Stimulated activated naive CD8-positive, alpha-beta T cell treated with anti-CD3 and anti-CD28 coated beads, Interleukin-15, Interleukin-2, amounts not matched to agents 100 ng/mL and 50 ng/mL, for 24 hours (primary cell): ENCODE measurements around the gene ACACA.

Source experiments
- H3K27ac Mint-ChIP-seq: one replicate; pipeline ENCODE4 v1.8.0; 2021; ENCODE audit warnings: mild to moderate bottlenecking, mixed read lengths
- H3K27me3 Mint-ChIP-seq: one replicate; pipeline ENCODE4 v1.8.0; 2021; ENCODE audit warnings: mixed read lengths
- H3K36me3 Mint-ChIP-seq: one replicate; pipeline ENCODE4 v1.8.0; 2021; ENCODE audit warnings: low read depth, mixed read lengths
- H3K4me1 Mint-ChIP-seq: one replicate; pipeline ENCODE4 v1.8.0; 2021; ENCODE audit warnings: low read depth, mixed read lengths
- H3K4me3 Mint-ChIP-seq: one replicate; pipeline ENCODE4 v1.8.0; 2021; ENCODE audit warnings: mild to moderate bottlenecking, mixed read lengths
- H3K9me3 Mint-ChIP-seq: one replicate; pipeline ENCODE4 v1.8.0; 2021; ENCODE audit warnings: mixed read lengths

ACACA gene

DNA sequence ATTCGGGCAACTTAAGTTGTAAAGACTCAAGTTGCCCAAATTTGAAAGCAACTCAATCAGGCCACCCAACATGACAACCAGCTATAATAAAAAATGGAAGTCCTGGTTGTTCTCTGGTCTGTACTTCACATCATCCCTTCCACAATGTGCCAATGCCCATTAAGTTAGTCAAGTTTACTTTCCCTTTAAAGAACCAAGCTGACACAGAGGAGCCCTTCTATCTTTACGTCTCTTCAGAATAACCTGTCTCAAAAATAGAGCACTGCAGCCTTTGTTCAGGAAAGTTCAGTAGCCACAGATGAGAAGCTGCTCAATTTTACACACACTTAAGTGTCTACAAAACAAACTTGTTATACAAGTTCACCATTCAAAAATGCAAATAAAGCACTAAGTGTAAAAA lies 106.0 kb downstream of the ACACA start:
- Mint-ChIP-seq H3K27me3 (no peaks in the 10 kb centered on the region), H3K4me1 (peaks cover 5% of the 10 kb centered on the region), H3K36me3 (peaks cover 20% of the 10 kb centered on the region), H3K27ac (no peak overlapping the region), H3K4me3 (no peak overlapping the region), H3K9me3 (no peaks in the 10 kb centered on the region)

DNA sequence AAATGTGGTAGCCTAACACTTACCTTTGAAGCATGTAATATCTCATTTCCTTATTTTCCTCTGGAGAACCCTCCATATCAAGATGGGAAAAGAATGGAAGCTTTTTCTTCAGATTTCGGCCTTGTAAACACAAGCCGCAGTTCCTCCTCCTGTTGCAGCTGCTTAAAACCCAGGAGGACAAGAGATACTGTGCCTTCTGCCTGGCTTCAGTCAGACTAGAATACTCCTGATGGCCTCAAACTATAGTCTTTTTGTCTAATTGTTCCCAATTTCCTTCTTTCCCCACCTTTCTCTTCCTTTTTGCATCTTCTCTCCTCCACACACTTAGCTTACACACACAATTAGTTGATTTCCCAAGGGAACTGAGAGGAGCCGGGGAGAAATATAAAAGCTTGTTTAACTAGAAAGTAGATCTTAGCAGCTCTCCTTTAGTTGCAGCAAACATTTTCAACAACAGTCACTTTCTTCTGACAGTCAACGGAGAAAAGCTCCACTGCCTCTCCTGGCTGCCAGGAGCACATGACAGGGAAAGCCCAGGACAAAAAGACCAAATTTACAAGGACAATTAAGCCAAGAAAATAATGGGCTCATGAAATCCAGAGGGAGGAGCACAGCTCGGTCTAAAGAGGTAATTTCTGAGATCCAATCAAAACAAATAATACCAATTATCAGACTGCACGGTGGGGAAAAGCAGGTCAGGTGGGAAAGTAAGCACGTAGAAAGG lies 107.2 kb downstream of the ACACA start:
- no peak overlapping the region for H3K4me3 Mint-ChIP-seq
- H3K9me3 Mint-ChIP-seq: no peaks in the 10 kb centered on the region
- H3K36me3 Mint-ChIP-seq: peaks cover 16% of the 10 kb centered on the region
- H3K27me3 Mint-ChIP-seq: no peaks in the 10 kb centered on the region
- H3K27ac Mint-ChIP-seq: no peak overlapping the region
- peaks cover 5% of the 10 kb centered on the region for H3K4me1 Mint-ChIP-seq

DNA sequence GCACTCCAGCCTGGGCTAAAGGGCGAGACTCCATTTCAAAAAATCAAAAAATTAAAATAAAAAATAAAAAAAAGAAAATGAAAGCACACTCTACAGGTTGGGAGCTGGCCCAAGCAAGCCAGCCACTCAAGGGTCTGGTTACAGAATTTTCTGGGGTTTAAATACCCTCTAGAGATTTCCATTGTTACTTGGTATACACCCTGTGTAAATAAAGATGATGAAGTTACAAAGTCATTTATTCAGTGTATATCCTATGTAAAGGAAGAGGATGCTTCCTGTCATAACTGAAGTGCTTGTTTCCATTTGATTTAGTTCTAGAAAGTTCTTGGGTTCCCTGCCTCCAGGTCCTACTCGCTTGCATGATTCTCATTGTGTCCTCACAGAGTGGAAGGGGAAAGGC lies 110.7 kb downstream of the ACACA start:
- H3K27ac Mint-ChIP-seq: no peak overlapping the region
- H3K27me3 Mint-ChIP-seq: no peaks in the 10 kb centered on the region
- peaks cover 11% of the 10 kb centered on the region for H3K36me3 Mint-ChIP-seq
- H3K4me3 Mint-ChIP-seq: no peak overlapping the region
- H3K4me1 Mint-ChIP-seq: peaks cover 10% of the 10 kb centered on the region
- no peaks in the 10 kb centered on the region for H3K9me3 Mint-ChIP-seq

- Mint-ChIP-seq H3K27me3 (no peaks in the 10 kb centered on the region), H3K4me1 (peaks cover 10% of the 10 kb centered on the region), H3K36me3 (peaks cover 11% of the 10 kb centered on the region), H3K4me3 (no peak overlapping the region), H3K27ac (no peak overlapping the region), H3K9me3 (no peaks in the 10 kb centered on the region)
Measured at GRCh38 chr17:37294888-37295287, 111.7 kb downstream of the ACACA start.

DNA sequence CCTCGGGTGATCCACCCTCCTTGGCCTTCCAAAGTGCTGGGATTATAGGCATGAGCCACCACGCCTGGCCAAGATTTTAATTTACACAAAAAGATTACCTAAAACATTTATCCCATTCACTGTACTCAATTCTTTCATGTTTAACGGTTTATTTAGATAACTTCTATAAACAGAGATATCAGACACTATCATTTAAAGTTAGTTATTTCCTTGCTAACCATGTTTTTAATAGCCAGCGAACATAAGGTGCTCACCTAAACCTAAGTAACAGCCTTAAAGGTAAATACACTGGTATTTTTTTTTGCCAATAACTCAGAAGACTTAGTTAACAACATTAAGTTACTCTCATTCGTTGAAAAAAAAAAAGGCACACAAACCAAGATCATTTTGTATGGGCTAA lies 112.9 kb downstream of the ACACA start:
- no peaks in the 10 kb centered on the region for H3K27me3 Mint-ChIP-seq
- peaks cover 12% of the 10 kb centered on the region for H3K36me3 Mint-ChIP-seq
- H3K4me1 Mint-ChIP-seq: peaks cover 5% of the 10 kb centered on the region
- no peaks in the 10 kb centered on the region for H3K9me3 Mint-ChIP-seq
- H3K27ac Mint-ChIP-seq: no peak overlapping the region
- H3K4me3 Mint-ChIP-seq: no peak overlapping the region

GRCh38 chr17:37292429-37293139 lies 114.1 kb downstream of the ACACA start:
- Mint-ChIP-seq H3K9me3 (no peaks in the 10 kb centered on the region), H3K36me3 (peaks cover 12% of the 10 kb centered on the region), H3K27ac (no peak overlapping the region), H3K27me3 (no peaks in the 10 kb centered on the region), H3K4me3 (no peak overlapping the region), H3K4me1 (peaks cover 5% of the 10 kb centered on the region)

GRCh38 chr17:37291351-37291750 lies 115.3 kb downstream of the ACACA start:
- Mint-ChIP-seq H3K9me3 (no peaks in the 10 kb centered on the region), H3K27me3 (no peaks in the 10 kb centered on the region), H3K4me3 (no peak overlapping the region), H3K4me1 (peaks cover 5% of the 10 kb centered on the region), H3K36me3 (peaks cover 22% of the 10 kb centered on the region), H3K27ac (no peak overlapping the region)

- no peaks in the 10 kb centered on the region for H3K27me3 Mint-ChIP-seq
- H3K27ac Mint-ChIP-seq: no peak overlapping the region
- H3K9me3 Mint-ChIP-seq: no peaks in the 10 kb centered on the region
- no peak overlapping the region for H3K4me3 Mint-ChIP-seq
- H3K36me3 Mint-ChIP-seq: peaks cover 52% of the 10 kb centered on the region
- H3K4me1 Mint-ChIP-seq: no peaks in the 10 kb centered on the region
Measured at GRCh38 chr17:37286430-37286829, 120.2 kb downstream of the ACACA start.

- Mint-ChIP-seq H3K9me3 (no peaks in the 10 kb centered on the region), H3K4me1 (no peaks in the 10 kb centered on the region), H3K4me3 (no peak overlapping the region), H3K27me3 (no peaks in the 10 kb centered on the region), H3K27ac (no peak overlapping the region), H3K36me3 (peaks cover 57% of the 10 kb centered on the region)
Measured at GRCh38 chr17:37284191-37284590, 122.4 kb downstream of the ACACA start.

DNA sequence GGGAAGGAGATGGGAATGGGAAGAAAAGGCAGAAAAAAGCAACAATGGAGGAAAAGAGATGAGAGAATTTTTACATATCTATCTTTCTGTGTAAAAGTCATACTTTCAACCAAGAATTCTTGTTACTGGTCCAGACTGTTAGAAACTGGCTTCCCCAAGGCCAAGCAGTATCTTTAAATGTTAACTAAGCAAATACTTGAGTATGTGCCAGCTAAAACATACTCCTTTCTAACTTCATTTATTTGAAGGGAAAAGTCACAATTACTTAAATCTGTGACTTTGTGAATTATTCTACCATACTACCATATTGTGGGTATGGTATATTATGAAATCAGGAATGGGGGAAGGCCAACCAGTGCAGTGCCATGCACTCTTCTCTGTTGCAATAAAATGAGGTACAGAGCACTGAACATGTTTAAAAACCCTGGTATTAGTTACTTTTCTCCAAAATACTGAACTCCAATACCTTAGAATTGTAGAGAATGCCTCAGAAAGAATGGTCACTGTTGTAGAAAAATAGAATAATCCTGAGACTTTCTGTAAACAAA lies 123.1 kb downstream of the ACACA start:
- Mint-ChIP-seq H3K9me3 (no peaks in the 10 kb centered on the region), H3K36me3 (peaks cover 60% of the 10 kb centered on the region), H3K27me3 (no peaks in the 10 kb centered on the region), H3K27ac (no peak overlapping the region), H3K4me1 (no peaks in the 10 kb centered on the region), H3K4me3 (no peak overlapping the region)

DNA sequence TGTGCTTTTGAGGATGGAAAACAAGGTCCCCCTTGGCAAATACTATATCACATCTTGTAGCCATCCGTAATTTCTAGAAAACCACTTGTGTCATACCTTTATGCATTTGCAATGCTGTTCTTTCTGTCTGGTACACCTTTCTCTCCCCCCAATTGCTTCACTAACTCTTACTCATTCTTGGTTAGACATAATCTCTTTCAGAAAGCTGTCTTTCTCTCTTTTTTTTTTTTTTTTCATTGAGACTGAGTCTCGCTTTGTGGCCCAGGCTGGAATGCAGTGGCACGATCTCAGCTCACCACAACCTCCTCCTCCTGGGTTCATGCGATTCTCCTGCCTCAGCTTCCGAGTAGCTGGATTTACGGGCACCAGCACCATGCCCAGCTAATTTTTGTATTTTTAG lies 125.8 kb downstream of the ACACA start:
- Mint-ChIP-seq H3K4me3 (no peak overlapping the region), H3K27me3 (no peaks in the 10 kb centered on the region), H3K4me1 (no peaks in the 10 kb centered on the region), H3K9me3 (no peaks in the 10 kb centered on the region), H3K27ac (no peak overlapping the region), H3K36me3 (peaks cover 69% of the 10 kb centered on the region)

DNA sequence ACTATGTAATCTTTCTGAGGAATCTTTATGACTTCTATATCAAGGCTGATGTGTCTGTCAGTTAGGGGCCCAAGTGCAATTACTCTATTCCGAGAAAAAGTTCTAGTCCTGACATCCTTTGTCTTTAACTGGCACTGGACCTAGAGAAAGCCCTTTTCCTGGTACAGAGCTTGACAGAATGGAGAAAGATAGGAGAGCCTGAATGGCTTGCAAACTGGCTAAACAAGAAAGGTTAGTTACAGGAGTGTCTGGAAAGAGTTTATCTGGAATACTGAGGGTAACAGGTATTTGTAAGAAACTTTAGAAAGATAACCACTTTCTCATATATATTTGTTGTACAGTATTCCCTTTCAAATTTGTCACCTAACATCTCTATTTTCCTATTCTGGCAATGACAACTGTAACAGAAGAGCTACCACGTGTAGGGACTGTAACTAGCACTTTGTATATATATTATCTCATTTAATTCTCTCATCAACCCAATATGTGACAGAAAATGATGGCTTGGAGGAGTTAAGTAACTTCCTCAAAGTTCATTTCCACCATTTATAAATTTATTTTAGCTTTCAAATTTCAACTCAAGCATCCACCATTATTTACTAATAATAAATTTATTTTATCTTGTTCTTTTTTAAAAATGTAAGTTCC lies 128.3 kb downstream of the ACACA start:
- H3K27ac Mint-ChIP-seq: no peak overlapping the region
- H3K4me1 Mint-ChIP-seq: no peaks in the 10 kb centered on the region
- H3K27me3 Mint-ChIP-seq: no peaks in the 10 kb centered on the region
- no peaks in the 10 kb centered on the region for H3K9me3 Mint-ChIP-seq
- H3K36me3 Mint-ChIP-seq: peaks cover 76% of the 10 kb centered on the region
- no peak overlapping the region for H3K4me3 Mint-ChIP-seq

GRCh38 chr17:37276475-37276874 lies 130.2 kb downstream of the ACACA start:
- Mint-ChIP-seq H3K36me3 (peaks cover 69% of the 10 kb centered on the region), H3K9me3 (no peaks in the 10 kb centered on the region), H3K27ac (peak overlapping the region; percentile 3), H3K4me1 (no peaks in the 10 kb centered on the region), H3K27me3 (no peaks in the 10 kb centered on the region), H3K4me3 (no peak overlapping the region)

DNA sequence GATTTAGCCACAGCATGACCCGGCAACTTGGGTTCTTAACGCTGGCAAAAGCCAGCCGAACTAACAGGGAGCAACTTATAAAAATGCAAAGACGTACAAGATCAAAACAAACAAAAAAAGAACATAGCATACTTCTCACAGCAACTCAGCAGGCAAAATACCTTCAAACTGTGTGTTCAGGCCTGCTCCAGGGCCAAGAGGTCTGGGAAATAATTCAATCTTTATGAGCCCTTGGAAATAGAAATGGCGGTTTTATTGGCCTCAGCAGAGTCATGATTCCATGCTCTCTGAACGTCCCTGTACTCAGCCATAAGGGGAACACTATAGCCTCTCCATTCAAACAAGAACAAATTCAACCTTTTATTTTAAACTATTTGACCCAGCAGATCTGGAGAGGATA lies 132.2 kb downstream of the ACACA start:
- H3K27ac Mint-ChIP-seq: no peak overlapping the region
- H3K9me3 Mint-ChIP-seq: no peaks in the 10 kb centered on the region
- H3K27me3 Mint-ChIP-seq: no peaks in the 10 kb centered on the region
- no peak overlapping the region for H3K4me3 Mint-ChIP-seq
- peaks cover 75% of the 10 kb centered on the region for H3K36me3 Mint-ChIP-seq
- H3K4me1 Mint-ChIP-seq: no peaks in the 10 kb centered on the region

DNA sequence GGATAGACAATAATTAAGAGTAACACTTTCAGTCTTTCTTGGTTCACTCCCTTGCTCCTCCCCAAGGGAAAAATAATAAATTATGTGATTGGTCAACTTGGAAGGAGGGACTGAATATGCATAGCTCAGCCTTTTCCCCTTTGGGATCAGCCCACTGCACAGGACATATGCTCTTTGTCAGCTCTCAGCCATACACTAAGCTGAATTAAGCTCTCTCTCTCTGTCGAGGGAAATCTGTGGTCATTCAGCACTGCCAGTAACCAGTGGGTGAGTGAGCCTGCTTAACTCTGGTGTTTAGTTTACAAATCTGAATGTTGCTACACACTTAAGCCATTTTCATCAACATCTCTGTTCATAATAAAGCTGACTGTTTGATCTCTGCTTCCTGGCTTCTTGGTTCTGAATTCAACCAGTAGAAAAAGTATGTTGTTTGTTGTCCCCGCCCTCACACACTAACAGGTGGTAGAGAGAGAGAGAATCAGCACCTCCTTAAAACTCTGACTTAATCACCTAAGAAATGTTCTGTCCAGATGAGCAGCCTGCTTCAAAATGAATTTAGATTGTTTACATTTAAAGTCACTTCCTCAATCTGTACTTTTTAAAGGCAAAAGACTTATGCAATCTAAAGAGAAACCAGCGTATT lies 133.1 kb downstream of the ACACA start:
- Mint-ChIP-seq H3K27me3 (no peaks in the 10 kb centered on the region), H3K36me3 (peaks cover 77% of the 10 kb centered on the region), H3K27ac (no peak overlapping the region), H3K4me1 (no peaks in the 10 kb centered on the region), H3K4me3 (no peak overlapping the region), H3K9me3 (no peaks in the 10 kb centered on the region)
